Uterine smooth muscle cell (primary cell): Measurements from ENCODE around the gene TAF11L2. TPM values are rescaled to one million over a fixed set of nuclear protein-coding genes. Genes with fewer than 3 reads are reported as not detected.

Experiments
- total RNA-seq: library from RNA; depleted of rRNA; stranded (reverse); fragments of >200 nt; gene quantifications from 2 replicates; pipeline ENCODE4 v1.2.3, GENCODE V29; 2014

Gene TAF11L2
- total RNA-seq: not detected in 2 replicates

DNA sequence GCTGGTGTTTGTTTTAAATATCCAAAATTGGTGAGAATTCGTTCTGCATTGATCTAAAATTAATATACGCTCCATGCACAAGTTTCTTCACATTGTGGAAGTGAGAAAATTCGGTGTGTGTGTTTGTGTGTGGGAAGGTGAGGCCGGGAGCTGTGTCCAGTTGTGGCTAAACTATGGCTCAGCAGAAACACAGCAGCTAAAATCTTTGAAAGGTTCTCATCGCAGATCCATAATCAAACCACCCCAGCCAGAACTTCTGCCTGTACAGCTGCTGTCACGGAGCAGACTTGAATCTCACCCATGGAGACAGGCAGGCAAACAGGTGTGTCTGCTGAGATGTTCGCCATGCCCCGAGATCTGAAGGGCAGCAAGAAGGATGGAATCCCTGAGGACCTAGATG is at the start of gene TAF11L2:
TSS of gene TAF11L2 (plus strand) at position 301 of the 400 bp plus-strand sequence.

GRCh38 chr5:17518067-17518466 is 20.0 kb downstream of the TAF11L2 start, which contains the start of gene TAF11L3:
TAF11L3 (plus strand) TSS chr5:17518367.

GRCh38 chr5:17521501-17521900 is 23.5 kb downstream of the TAF11L2 start, which contains the start of gene TAF11L4:
TAF11L4 (plus strand) TSS chr5:17521801.

GRCh38 chr5:17524935-17525334 is 26.9 kb downstream of the TAF11L2 start, which contains the start of gene TAF11L5:
TAF11L5 (plus strand) TSS chr5:17525235.

DNA sequence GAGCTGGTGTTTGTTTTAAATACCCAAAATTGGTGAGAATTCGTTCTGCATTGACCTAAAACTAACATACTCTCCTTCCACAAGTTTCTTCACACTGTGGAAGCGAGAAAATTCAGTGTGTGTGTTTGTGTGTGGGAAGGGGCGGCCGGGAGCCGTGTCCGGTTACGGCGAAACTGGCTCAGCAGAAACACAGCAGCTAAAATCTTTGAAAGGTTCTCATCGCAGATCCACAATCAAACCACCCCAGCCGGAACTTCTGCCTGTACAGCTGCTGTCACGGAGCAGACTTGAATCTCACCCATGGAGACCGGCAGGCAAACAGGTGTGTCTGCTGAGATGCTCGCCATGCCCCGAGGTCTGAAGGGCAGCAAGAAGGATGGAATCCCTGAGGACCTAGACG is 30.3 kb downstream of the TAF11L2 start, which contains the start of gene TAF11L6:
TSS of gene TAF11L6 (plus strand) at position 301 of the 400 bp plus-strand sequence.

Other genes with a start within 250 kb of the TAF11L2 start
- gene TAF11L3, start 20.1 kb downstream of the TAF11L2 start, total RNA-seq: not detected in 2 replicates
- gene TAF11L4, start 23.6 kb downstream of the TAF11L2 start, total RNA-seq: not detected in 2 replicates
- not detected in 2 replicates for gene TAF11L5, start 27.0 kb downstream of the TAF11L2 start, total RNA-seq
- gene TAF11L6, start 30.4 kb downstream of the TAF11L2 start, total RNA-seq: not detected in 2 replicates
- not detected in 2 replicates for gene TAF11L7, start 87.5 kb downstream of the TAF11L2 start, total RNA-seq
- not detected in 2 replicates for gene TAF11L8, start 92.7 kb downstream of the TAF11L2 start, total RNA-seq
- not detected in 2 replicates for gene TAF11L9, start 96.2 kb downstream of the TAF11L2 start, total RNA-seq
- not detected in 2 replicates for gene TAF11L10, start 99.6 kb downstream of the TAF11L2 start, total RNA-seq
- not detected in 2 replicates for gene TAF11L11, start 106.0 kb downstream of the TAF11L2 start, total RNA-seq
- gene TAF11L12, start 112.2 kb downstream of the TAF11L2 start, total RNA-seq: not detected in 2 replicates
- gene TAF11L13, start 133.9 kb downstream of the TAF11L2 start, total RNA-seq: not detected in 2 replicates
- gene TAF11L14, start 136.2 kb downstream of the TAF11L2 start, total RNA-seq: not detected in 2 replicates